HG03457 (cell line): ENCODE data around the gene TRPT1.

Experiments used
- ATAC-seq: cut with Tn5 transposase; IDR thresholded peaks from one replicate; pipeline ENCODE4 v1.9.1; 2021; ENCODE audit warnings: moderate number of reproducible peaks; ENCODE audit not compliant: unreplicated experiment

The TRPT1 gene

GRCh38 chr11:64181506-64182411 lies 44.2 kb downstream of the TRPT1 start:
- no peak for ATAC-seq

GRCh38 chr11:64180891-64181290 lies 45.1 kb downstream of the TRPT1 start:
- no peak for ATAC-seq

GRCh38 chr11:64178951-64179639 lies 46.9 kb downstream of the TRPT1 start:
- ATAC-seq = no peak

GRCh38 chr11:64178203-64178602 lies 47.8 kb downstream of the TRPT1 start:
- no peak for ATAC-seq

- ATAC-seq = no peak
These were observed 49.2 kb downstream of the TRPT1 start for GRCh38 chr11:64176751-64177150.
